Fibroblast of the conjunctiva (primary cell): ENCODE data around the gene KEL.

Experiments used
- DNase-seq: peaks from one replicate; pipeline ENCODE4 v3.0.0-alpha.2; 2010; ENCODE audit warnings: low read depth

KEL gene

GRCh38 chr7:142962991-142963390 is 828 bp upstream of the KEL start:
- no peak for DNase-seq

GRCh38 chr7:142961595-142961972 is 579 bp downstream of the KEL start:
- no peak for DNase-seq

- DNase-seq, result no peak
Measured at GRCh38 chr7:142960955-142961512, 1.1 kb downstream of the KEL start.

GRCh38 chr7:142959202-142959601 is 3.0 kb downstream of the KEL start:
- DNase-seq, result no peak

GRCh38 chr7:142957723-142958122 is 4.4 kb downstream of the KEL start:
- DNase-seq, result no peak

GRCh38 chr7:142956951-142957623 is 5.1 kb downstream of the KEL start:
- no peak for DNase-seq

GRCh38 chr7:142954680-142955268 is 7.4 kb downstream of the KEL start:
- DNase-seq, result no peak

- no peak for DNase-seq
Measured at GRCh38 chr7:142950235-142950634, 11.9 kb downstream of the KEL start.

GRCh38 chr7:142948603-142949002 is 13.6 kb downstream of the KEL start:
- DNase-seq, result no peak

- no peak for DNase-seq
Measured at GRCh38 chr7:142945001-142945400, 17.2 kb downstream of the KEL start.

- no peak for DNase-seq
Measured at GRCh38 chr7:142943706-142944268, 18.4 kb downstream of the KEL start.

GRCh38 chr7:142942746-142943145 is 19.4 kb downstream of the KEL start:
- DNase-seq, result no peak

- no peak for DNase-seq
Measured at GRCh38 chr7:142941541-142941940, 20.6 kb downstream of the KEL start.

- DNase-seq, result no peak
Measured at GRCh38 chr7:142940966-142941535, 21.1 kb downstream of the KEL start.

GRCh38 chr7:142939226-142939910 is 22.8 kb downstream of the KEL start, which contains the start of gene LLCFC1:
TSS of gene LLCFC1 (plus strand) at chr7:142939484. CDS start at chr7:142939622, 138 bp downstream.
- DNase-seq, result no peak

- DNase-seq, result no peak
Measured at GRCh38 chr7:142938611-142939010, 23.6 kb downstream of the KEL start.

GRCh38 chr7:142935941-142936565 is 26.1 kb downstream of the KEL start:
- DNase-seq, result no peak

GRCh38 chr7:142934056-142934455 is 28.1 kb downstream of the KEL start:
- DNase-seq, result no peak

- no peak for DNase-seq
Measured at GRCh38 chr7:142933624-142934023, 28.5 kb downstream of the KEL start, which contains the start of gene TRPV5. TSS of gene TRPV5 (minus strand) at chr7:142933746. CDS start at chr7:142933459, 287 bp downstream.

- no peak for DNase-seq
Measured at GRCh38 chr7:142933092-142933475, 29.1 kb downstream of the KEL start.

GRCh38 chr7:142932386-142933091 is 29.6 kb downstream of the KEL start:
- no peak for DNase-seq
